T47D (cell line): ENCODE measurements around the gene WHAMM.
"Not testable (repeated sequence)": the region's sequence is repeated elsewhere in the genome, so short reads cannot be mapped to it uniquely, and the experiment has no call there.

ENCODE experiments used
- DNase-seq, 2 experiments: peaks; one replicate each; pipeline versions ENCODE4 v3.0.0 to v3.0.0-alpha.2; 2011 to 2012; ENCODE audit warnings: low read depth in 1 of 2, low spot score in 1 of 2
- JUND ChIP-seq: IDR thresholded peaks from 2 replicates; pipeline ENCODE4 v1.6.1; 2012; ENCODE audit warnings: low read depth
- in situ Hi-C: cut with HindIII; loops from 2 replicates; pipeline ENCODE4 v1.10.0; 2016; ENCODE audit warnings: low sequenced_read_pairs, low pct_unique_long_range_greater_than_20kb

Gene WHAMM, protein sequence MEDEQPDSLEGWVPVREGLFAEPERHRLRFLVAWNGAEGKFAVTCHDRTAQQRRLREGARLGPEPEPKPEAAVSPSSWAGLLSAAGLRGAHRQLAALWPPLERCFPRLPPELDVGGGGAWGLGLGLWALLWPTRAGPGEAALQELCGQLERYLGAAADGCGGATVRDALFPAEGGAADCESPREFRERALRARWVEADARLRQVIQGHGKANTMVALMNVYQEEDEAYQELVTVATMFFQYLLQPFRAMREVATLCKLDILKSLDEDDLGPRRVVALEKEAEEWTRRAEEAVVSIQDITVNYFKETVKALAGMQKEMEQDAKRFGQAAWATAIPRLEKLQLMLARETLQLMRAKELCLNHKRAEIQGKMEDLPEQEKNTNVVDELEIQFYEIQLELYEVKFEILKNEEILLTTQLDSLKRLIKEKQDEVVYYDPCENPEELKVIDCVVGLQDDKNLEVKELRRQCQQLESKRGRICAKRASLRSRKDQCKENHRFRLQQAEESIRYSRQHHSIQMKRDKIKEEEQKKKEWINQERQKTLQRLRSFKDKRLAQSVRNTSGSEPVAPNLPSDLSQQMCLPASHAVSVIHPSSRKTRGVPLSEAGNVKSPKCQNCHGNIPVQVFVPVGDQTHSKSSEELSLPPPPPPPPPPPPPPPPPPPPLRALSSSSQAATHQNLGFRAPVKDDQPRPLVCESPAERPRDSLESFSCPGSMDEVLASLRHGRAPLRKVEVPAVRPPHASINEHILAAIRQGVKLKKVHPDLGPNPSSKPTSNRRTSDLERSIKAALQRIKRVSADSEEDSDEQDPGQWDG

GRCh38 chr15:82809308-82810060 is at the start of gene WHAMM:
Gene WHAMM (plus strand): TSS chr15:82809628. CDS start chr15:82809727, 99 bp downstream.
- peak; percentile 93 to 99 for DNase-seq
- TF ChIP-seq JUND, result no peak
- in situ Hi-C loops, result no loop called here

GRCh38 chr15:82763361-82764116 is 45.9 kb upstream of the WHAMM start:
- in situ Hi-C loops, result no loop called here
- DNase-seq, result no peak
- TF ChIP-seq JUND, result no peak

- in situ Hi-C loops, result no loop called here
- no peak for DNase-seq
- TF ChIP-seq JUND, result no peak
These were observed 45.3 kb upstream of the WHAMM start for GRCh38 chr15:82764117-82764490.

DNA sequence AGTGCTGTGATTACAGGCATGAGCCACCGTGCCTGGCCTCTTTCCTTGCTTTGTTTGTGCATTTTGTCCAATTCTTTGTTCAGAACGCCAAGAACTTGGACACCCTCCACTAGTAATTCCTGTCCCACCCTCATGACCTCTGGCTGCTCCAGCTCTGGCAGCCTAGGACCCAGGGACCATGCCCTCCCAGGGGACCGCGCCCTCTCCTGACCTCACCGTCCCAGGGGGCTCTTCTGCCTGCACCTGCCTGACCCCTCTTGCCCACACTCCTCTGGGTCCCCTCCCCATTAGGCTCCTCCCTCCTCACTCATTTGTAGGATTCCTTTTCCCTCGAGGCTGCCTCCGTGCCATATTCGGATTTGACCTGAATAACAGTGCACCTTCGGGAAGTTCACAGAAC is 44.7 kb upstream of the WHAMM start:
- no peak for DNase-seq
- TF ChIP-seq JUND, result no peak
- in situ Hi-C loops, result no loop called here

GRCh38 chr15:82766201-82766600 is 43.2 kb upstream of the WHAMM start:
- DNase-seq, in situ Hi-C loops: not testable (repeated sequence)

- no peak for TF ChIP-seq JUND
- in situ Hi-C loops, result no loop called here
- no peak for DNase-seq
These were observed 42.1 kb upstream of the WHAMM start for GRCh38 chr15:82767163-82767829.

DNA sequence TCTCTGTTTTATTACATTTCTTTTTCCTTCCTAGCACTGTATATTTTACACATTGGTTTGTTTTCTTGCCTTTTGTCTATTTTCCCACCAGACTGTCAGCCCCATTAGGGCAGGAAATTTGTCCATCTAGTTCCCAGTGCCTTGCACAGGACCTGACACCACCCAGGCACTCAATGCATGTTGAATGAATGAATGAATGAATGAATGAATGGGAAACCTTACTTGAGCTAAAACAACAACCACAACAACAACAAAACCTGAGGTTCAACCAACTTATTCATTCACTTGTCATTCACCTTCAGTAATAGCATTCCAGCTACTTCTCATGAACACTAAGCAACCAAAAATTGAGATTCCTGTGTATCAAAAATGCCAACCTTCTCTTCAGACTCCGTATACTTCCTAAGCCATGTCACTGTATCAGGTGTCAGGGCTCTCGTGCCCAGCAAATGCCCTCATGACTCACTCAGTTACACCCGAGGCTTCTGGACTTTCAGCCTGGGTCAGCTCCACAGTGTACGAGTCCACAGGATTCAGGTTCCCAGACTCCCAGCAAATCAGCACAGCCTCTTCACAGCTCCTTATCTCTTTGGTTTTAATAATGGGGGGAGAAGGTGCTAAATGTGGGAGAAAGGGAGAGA is 40.9 kb upstream of the WHAMM start:
- DNase-seq, result no peak
- in situ Hi-C loops, result no loop called here
- no peak for TF ChIP-seq JUND

DNA sequence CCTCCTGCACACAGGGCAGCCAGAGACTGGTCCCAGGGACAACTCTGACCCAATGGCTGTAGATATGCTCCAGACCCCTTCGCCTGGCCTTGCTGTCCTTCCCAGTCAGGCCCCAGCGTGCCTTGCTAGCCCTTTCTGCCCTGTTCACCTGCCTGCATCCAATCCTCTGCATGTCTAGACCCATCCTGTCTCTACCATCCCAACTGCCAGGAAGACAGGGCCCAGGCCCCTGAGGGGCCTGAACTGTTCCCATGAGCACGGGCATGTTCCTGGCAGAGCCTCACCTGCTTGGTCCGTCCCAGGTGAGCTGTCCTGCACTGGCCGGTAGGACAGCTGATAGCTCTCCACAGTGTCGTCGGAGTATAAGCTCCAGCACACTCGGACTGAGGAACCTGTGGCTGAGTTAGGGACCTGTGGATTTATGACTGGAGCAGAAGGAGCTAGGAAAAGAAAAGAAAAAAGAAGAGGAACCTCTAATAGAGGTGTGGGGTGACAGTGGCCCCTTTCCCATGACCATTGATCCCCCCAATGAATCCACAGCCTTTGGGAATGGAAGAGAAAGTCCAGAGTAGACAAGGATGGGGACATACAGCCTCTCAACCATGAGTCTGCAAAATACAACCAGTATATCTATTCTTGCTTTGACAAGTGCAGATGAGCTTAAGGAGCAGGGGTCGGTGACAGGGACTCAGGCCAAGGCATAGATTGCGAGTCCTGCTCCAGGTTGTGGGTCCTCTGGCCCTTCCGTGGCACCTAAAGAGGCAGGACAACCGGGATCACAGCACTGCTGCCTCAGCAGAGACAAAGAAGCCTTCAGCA is 37.4 kb upstream of the WHAMM start:
- TF ChIP-seq JUND, result no peak
- in situ Hi-C loops, result no loop called here
- no peak for DNase-seq

- no peak for DNase-seq
- TF ChIP-seq JUND, result no peak
- in situ Hi-C loops, result no loop called here
These were observed 34.9 kb upstream of the WHAMM start for GRCh38 chr15:82774496-82774895.

DNA sequence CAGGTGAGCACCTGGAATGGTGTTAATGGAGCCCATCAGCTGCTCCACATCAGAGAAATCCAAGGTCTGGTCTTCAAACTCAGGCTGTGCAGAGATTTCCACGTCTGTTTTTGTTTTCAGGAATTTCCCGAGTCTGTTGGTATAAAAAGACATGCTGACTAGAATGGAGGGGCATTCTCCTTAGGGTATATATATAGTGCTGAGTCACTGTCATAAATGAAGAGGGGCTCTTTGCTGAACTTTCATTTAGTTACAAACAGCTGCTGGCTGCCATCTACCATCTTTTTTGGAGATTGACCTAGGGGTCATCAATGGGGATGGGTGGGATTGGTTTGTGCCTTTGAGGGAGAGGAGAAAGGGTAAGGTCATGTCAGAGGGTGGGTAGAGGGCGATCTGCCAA is 30.7 kb upstream of the WHAMM start:
- in situ Hi-C loops, result no loop called here
- TF ChIP-seq JUND, result no peak
- DNase-seq, result no peak
